UCSD-AML1 (cell line): Measurements from ENCODE around the gene HSPA1L.

Source experiments
- DNase-seq: peaks from one replicate; lab custom pipeline; 2025; ENCODE audit not compliant: unreplicated experiment; lab: John Stamatoyannopoulos, UW

HSPA1L gene

GRCh38 chr6:31784098-31784925 lies 30.8 kb downstream of the HSPA1L start:
- DNase-seq: no peak

DNA sequence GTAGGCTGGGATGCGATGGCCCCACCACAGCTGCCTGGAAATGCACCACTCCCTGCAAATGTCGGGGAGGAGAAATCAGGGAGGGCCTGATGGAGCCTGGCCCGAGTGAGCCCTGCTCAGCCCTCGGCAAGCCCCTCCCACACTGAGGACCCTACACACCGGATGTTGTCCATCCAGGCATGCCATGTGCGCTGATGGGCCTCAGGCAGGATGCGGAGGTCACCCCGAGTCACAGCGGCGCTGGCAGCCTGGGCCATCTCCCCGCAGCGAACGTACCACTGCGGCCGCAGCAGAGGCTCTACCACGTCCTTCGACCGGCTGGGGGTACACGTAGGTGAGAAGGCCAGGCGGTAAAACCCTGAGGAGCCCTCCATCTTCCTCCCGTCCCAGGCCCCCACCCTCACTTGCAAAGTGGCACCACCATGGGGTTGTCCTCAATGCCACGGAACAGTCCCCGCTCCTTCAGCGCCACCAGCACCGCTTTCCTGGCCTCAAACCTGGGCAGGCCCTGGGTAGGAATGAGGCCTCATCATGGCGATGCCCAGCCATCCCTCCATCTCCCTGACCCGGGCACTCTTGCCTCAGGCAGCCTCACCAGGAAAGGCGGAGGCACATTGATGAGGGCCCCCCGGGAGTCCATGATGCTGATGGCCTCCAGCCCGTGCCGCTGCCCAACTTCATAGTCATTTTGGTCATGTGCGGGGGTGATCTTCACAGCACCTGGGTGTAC lies 32.8 kb downstream of the HSPA1L start:
- DNase-seq: no peak

DNA sequence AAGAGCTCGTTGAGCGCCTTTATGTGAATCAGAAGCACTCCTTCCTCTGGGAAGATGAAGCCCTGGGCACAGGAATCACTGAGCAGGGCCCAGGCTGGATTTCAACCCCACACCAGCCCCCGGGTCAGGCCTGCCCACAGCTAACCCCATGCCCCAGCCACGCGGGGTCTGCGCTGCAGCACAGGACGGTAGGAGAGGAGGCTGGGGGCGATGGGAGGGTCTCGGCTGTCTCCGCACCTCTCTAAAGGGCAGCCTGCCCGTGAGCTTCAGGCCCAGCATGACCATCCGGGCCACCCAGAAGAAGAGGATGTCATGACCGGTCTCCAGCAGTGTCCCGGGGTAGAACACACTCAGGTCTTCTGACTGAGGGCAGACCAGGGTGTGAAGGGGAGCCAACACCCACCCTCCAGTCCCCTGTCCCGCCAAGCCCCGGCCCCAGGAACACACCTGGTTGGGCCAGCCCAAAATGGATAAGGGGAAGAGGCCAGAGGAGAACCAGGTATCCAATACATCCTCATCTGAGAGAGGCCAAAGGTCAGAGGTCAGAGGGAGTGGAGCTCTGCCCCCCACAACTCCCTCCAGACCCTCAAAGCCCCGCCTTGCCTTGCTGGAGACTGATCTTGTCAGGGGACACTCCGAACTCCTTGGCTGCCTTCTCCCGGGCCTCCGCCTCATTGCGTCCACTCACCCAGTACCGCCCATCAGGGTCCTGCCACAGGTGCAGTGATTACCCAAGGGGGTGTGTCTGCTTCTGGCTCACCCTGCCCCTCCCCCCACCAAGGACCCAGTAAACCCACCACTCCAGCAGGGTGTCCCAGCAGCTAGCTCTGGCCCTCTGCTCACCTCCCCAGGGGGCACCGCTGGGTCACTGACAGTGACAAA lies 33.6 kb downstream of the HSPA1L start:
- no peak for DNase-seq

- DNase-seq: no peak
Measured at GRCh38 chr6:31780507-31781243, 34.4 kb downstream of the HSPA1L start.

- no peak for DNase-seq
Measured at GRCh38 chr6:31779908-31780307, 35.2 kb downstream of the HSPA1L start.

DNA sequence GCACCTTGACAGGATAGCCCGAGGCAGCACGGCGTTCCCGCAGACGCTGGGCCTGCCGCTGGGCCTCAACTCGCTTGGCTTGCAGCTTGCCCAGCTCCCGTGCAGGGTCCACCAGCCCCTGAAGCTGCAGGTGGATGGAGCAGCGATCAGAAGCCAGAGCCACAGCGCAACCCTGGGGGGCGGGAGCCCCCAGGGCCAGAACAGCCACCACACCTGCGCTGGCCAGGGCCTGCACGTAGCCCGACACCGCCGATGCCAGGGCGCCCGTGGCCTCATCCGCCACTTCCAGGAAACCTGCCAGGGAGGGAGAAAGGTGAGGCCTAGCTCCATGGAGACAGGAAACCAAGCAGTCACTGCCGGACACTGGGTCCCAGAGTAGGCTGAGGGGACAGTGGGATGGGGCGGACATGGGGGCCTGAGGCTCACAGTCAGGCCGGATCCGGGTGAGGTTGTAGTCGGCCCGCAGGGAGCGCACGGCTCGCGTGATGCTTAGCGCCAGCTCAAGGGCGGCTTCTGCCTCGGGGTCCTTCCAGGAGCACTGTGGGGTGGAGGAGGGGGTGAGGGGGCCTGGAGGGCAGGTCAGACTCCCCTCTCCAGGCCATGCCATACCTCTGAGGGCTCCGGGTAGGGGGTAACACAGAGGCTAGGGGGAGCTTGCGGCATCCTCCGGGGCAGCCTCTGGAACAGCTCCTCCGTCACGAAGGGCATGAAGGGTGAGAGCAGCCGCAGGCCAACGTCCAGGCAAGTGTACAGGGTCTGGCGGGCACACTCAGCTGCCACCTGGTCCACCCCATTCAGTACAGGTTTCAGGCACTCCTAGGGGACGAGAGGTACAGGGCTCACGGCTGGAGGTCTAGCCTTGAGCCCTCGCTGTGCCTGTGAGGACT lies 35.8 kb downstream of the HSPA1L start:
- no peak for DNase-seq

DNA sequence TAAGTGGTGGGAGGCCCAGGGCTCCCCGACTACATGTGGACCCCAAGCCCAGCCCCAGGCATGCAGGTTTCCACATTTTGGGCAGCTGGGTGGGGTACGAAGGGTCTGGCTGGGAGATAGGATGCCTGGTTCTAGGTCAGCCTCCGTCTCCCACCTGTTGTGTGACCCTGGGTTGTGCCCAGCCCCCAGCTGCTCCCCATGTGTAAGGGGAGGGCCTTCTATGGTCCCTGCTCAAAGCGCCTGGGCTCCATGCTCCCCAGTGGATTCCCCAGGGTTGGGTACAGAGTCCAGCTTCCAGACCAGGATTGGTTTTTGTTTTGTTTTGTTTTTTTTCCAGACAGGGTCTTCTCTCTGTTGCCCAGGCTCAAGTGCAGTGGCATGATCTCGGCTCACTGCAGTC lies 36.9 kb downstream of the HSPA1L start:
- no peak for DNase-seq

- no peak for DNase-seq
Measured at GRCh38 chr6:31777667-31778050, 37.4 kb downstream of the HSPA1L start.

DNA sequence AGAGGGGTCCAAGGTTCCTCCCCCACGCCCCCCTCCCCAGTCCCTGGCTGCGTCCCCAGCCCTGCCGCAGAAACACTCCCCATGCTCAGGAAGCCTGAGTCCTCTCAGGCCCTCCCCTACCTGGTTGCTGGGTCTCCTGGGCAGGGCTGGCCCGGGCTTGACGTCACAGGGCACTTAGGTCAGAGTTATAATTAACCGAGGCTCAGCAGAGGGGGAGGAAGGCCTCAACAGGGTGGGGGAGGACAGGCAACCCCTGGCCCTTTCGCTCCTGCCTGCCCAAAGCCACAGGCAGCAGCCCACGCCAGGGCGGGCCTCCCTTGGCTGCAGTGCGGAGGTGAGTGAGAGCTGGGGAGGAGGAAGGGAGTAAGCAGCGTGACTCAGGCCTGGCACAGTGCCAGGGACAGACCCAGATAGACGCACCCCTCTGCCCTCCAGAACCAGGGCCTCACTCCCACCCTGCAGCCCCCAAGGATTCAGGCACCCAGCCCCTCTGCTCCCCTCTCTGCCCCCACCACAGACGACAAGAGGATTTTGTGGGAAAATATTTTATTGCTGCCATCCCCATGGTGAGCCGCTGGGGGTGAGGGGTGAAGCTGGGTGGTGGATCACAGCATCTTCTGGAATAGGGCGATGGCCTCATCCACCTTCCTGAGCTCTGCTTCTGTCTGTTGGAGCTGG lies 38.0 kb downstream of the HSPA1L start, which contains the start of gene VWA7:
TSS of gene VWA7 (minus strand) at position 340 of the 678 bp plus-strand sequence. CDS start 549 bp downstream, outside the sequence.
- DNase-seq: peak; percentile 86

GRCh38 chr6:31776485-31776988 lies 38.5 kb downstream of the HSPA1L start:
- DNase-seq: no peak

DNA sequence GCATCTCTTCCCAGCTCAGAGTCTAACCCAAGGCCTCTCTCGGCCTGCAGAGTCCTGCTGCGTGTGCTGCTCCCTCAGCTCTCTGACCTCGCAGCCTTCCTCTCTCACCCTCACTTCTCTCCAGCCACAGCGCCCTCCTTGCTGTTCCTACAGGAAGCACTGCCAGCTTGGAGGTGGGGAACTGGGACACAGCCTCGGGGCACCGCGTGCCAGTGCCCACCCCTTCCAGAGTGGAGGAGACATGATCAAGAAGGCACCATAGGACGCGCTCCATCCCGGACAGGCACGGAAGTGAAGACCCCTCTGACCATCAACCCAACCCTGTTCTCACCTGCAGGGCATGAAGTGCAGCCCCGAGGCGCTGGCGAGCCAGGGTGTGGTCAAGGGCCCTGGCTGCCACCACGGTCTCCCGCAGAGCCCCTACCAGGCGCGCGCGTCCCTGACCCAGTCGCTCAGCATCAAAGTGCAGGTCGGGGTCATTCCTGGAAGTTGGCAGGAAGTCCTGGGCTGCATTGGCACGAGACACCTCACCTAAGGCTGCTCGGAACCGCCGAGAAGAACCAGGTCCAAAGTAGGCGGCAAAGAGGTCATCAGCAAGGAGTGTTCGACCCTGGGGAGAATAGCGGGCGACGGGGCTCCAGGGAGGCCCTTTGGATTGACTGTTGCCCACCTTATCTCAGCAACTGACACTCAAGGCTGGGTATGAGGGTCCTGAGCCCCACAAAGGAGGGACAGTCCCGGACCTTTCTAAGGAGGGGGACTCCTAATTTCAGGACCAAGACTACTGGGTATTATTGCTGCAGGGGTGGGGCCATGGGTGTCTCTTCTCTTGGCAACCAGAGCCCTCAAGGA lies 39.2 kb downstream of the HSPA1L start:
- no peak for DNase-seq

DNA sequence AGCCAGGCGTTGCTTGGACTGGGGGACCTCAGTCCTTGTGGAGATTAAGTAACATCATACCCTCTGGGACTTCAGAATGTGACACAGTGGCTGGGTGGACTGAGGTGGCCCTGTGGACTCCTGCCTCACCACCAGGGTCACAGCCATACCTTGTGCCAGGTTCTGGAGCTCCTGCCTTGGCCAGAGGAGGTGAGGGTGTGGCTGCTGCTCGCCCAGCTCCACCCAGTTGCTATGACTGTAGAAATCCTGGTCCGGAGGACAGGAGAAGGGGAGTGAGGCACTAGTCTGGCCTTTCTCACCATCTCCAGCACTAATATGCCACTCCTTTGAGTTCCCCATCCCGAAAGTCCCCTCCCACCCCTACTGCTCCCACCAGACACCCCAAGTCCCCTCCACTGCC lies 39.9 kb downstream of the HSPA1L start:
- no peak for DNase-seq

- no peak for DNase-seq
Measured at GRCh38 chr6:31771992-31772358, 43.1 kb downstream of the HSPA1L start.

DNA sequence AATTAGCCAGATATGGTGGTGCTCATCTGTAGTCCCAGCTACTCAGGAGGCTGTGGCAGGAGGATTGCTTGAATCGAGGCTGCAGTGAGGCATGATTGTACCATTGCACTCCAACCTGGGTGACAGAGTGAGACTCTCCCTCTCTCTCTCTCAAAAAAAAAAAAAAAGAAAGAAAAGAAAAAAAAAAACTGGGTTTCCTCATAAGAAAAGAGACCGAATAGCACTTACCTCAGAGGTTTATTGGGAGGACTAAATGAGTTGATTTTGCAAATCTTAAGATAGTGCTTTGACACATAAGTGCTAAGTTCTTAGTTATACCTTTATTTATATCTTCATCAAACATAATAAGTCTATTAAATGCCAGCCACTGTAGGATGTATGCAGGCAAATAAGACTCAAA lies 44.2 kb downstream of the HSPA1L start:
- DNase-seq: no peak

- DNase-seq: peak; percentile 88
Measured at GRCh38 chr6:31769684-31770371, 45.3 kb downstream of the HSPA1L start.

- no peak for DNase-seq
Measured at GRCh38 chr6:31768363-31769257, 46.5 kb downstream of the HSPA1L start.
